ENCODE data around the gene SIGLEC15. TPM values are rescaled to one million over a fixed set of nuclear protein-coding genes. Genes with fewer than 3 reads are reported as not detected.
"Not testable (repeated sequence)": the region's sequence is repeated elsewhere in the genome, so short reads cannot be mapped to it uniquely, and the experiment has no call there.

SIGLEC15 gene
- total RNA-seq, 1 donor from 2014 or later: not detected

DNA sequence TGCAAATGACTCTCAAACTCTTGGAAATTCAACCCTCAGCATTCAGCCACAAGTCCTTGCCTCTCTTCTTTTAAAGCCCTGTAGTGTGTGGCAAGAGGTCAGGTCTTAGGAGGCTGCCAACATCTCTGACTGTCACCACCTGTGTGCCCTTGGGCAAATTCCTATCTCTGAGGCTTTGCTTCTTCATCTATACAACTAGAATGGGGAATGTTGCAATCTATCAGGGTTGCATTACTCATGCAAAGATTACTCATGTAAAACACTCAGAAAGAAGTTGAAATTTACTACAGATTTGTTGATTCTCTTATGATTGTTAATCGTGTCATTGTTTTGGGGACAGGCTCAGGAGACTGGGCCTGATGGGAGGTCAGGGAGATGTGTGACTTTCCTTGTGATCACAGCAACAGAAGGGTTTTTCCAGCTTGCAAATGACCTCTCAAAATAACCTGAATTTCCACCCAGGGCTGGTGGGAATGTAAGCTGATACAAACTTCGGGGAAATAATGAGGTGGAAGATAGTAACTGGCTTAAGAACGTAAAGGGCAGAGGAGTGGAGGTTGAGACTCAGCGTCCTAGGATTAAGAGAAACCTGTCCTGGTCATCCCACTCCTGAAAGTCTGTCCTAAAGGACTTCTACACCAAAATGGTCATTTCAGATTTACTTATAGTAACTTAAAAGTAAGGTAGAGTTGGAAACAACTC is 32.1 kb upstream of the SIGLEC15 start:
- Mint-ChIP-seq H3K27me3 (ENCODE audit: insufficient read depth) (peaks cover 7% of the 10 kb centered on the region), H3K4me1 (ENCODE audit: low read depth) (no peaks in the 10 kb centered on the region)

DNA sequence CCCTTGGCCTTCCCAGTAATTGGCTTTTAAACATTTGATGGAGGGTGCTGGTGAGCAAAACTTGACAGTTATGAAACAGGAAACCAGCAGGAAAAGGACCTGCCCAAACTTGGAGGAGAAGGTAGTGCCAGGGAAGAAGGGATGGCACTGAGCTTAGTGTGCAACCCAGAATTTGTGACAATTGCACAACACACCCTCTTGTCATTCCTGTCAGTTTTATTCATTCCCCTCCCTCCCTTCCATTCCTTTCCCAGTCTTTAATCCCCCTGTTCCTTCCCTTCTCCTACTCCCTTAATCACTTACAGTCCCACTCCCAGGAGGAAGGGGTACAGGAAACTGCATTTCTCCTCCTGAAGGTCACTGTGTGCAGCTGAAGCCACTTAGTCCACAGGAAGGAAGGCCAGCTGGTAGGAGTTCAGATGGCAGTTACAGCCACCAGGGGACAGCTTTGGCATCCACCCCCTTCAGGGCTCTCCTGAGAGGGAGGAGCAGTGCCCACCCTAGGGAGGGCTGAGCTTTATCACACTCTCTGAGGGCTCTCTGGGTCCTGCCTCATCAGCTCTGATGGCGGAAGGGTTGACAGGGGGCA is 24.0 kb upstream of the SIGLEC15 start:
- no peak overlapping the region for H3K27ac Mint-ChIP-seq

More for the DNA sequence above, 32.1 kb upstream of the SIGLEC15 start:
- H3K36me3 Mint-ChIP-seq (ENCODE audit: low read depth): no peaks in the 10 kb centered on the region
- peaks cover 4% of the 10 kb centered on the region for H3K9me3 Mint-ChIP-seq
- no peak overlapping the region for H3K27ac Mint-ChIP-seq
- intact Hi-C loops (cut with micrococcal nuclease): no loop called here
- H3K4me3 Mint-ChIP-seq: no peak overlapping the region
- no peak for DNase-seq (ENCODE audit: low spot score)

DNA sequence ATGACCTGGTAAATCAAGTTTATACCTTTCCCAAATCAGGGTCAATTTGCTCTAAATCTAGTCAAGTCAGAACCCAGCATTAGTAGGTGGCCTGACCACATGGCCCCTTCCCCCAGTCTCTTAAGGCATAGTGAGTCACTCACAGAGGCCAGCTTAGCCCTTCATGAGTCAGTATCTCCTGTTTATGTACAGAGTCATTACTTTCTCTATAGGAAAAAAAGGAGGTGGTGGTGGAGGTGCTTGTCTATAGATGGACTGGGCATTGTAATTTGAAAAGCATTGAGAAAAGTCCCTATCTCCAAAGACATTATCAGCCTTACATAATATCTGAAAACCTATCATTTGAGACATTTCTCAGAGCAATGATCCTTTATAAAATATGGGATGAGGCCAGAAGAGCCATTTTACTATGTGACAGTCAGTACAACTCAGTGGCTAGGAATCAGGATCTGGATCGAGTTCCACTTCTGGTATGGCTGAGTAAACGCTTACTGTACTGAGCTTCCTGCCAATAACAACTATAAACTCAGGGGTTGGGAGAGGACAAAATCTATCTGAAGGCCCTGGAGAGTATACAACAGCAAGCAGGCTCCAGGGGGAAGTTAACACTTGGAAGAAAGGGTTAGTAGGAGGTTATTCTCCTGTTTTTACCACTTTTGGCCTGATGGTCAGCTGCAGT is 22.5 kb upstream of the SIGLEC15 start:
- DNase-seq (ENCODE audit: low spot score): no peak
- Mint-ChIP-seq H3K4me1 (ENCODE audit: low read depth) (peaks cover 9% of the 10 kb centered on the region), H3K9me3 (peaks cover 21% of the 10 kb centered on the region), H3K4me3 (no peak overlapping the region), H3K36me3 (ENCODE audit: low read depth) (peaks cover 3% of the 10 kb centered on the region), H3K27ac (no peak overlapping the region), H3K27me3 (ENCODE audit: insufficient read depth) (peaks cover under 1% of the 10 kb centered on the region)
- intact Hi-C loops (cut with micrococcal nuclease): no loop called here

More for the DNA sequence above, 24.0 kb upstream of the SIGLEC15 start:
- peaks cover 3% of the 10 kb centered on the region for H3K36me3 Mint-ChIP-seq (ENCODE audit: low read depth)
- peaks cover 9% of the 10 kb centered on the region for H3K4me1 Mint-ChIP-seq (ENCODE audit: low read depth)
- H3K27me3 Mint-ChIP-seq (ENCODE audit: insufficient read depth): peaks cover 1% of the 10 kb centered on the region
- peaks cover 17% of the 10 kb centered on the region for H3K9me3 Mint-ChIP-seq
- H3K4me3 Mint-ChIP-seq: no peak overlapping the region
- no peak for DNase-seq (ENCODE audit: low spot score)
- intact Hi-C loops (cut with micrococcal nuclease): no loop called here

DNA sequence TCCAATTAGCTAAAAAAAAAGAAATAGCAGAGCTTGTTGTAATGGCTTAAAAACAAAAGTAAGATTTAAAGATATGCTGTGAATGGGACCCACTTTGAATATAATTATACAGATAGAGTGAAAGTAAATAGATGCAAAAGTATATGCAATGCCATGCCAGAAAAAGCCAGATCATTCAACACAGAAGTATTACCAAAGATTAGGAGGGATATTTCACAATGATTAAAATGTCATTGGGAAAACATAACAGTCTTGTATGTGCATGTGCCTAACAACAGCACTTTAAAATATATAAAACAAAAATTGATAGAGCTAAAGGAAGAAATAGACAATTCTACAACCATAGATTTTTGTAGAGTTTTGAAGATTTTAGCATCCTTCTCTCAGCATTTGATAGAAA is 19.9 kb upstream of the SIGLEC15 start:
- no peak overlapping the region for H3K27ac Mint-ChIP-seq
- H3K36me3 Mint-ChIP-seq (ENCODE audit: low read depth): peaks cover 3% of the 10 kb centered on the region
- no peak for DNase-seq (ENCODE audit: low spot score)
- H3K9me3 Mint-ChIP-seq: peaks cover 35% of the 10 kb centered on the region
- H3K4me3 Mint-ChIP-seq: no peak overlapping the region
- no peaks in the 10 kb centered on the region for H3K27me3 Mint-ChIP-seq (ENCODE audit: insufficient read depth)
- intact Hi-C loops (cut with micrococcal nuclease): no loop called here
- H3K4me1 Mint-ChIP-seq (ENCODE audit: low read depth): peaks cover 9% of the 10 kb centered on the region

DNA sequence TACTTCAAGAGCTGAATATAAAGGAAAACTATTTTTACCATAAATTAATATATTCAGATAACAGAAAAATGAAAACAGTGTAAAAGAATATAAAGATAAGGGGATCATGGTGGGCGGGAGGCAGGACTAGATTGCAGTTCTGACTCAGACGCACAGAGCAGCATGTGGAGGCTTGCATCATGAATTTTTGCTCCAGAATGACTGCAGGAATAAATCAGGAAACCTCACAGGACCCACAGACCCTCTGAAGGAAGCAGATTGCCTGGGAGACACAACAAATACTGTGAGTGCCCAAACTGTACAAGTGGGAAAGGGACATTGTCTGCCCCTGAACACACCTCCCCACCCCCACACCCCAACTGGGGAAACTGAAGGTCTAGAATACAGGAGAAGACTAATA is 19.2 kb upstream of the SIGLEC15 start:
- Mint-ChIP-seq H3K9me3 (peaks cover 32% of the 10 kb centered on the region), H3K36me3 (ENCODE audit: low read depth) (peaks cover 3% of the 10 kb centered on the region), H3K27ac (no peak overlapping the region), H3K27me3 (ENCODE audit: insufficient read depth) (no peaks in the 10 kb centered on the region), H3K4me3 (no peak overlapping the region), H3K4me1 (ENCODE audit: low read depth) (peaks cover 14% of the 10 kb centered on the region)
- intact Hi-C loops (cut with micrococcal nuclease): no loop called here
- no peak for DNase-seq (ENCODE audit: low spot score)

DNA sequence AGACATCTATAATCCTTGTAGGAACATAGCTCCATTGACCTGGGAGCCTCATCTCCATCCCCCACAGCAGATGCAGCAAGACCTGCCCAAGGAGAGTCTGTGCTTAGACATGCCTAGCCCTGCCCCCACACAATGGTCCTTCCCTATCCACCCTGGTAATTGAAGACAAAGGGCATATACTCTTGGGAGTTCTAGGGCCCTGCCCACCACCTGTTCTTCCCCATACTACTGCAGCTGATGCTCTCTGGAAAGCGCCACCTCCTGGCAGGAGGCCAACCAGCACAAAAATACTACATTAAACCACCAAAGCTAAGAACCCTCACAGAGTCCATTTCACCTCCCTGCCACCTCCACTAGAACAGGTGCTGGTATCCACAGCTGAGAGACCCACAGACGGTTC is 18.3 kb upstream of the SIGLEC15 start:
- Mint-ChIP-seq H3K9me3 (peaks cover 32% of the 10 kb centered on the region), H3K4me1 (ENCODE audit: low read depth) (peaks cover 14% of the 10 kb centered on the region)
- H3K4me3 Mint-ChIP-seq; intact Hi-C loops (cut with micrococcal nuclease); H3K27ac Mint-ChIP-seq; H3K27me3 Mint-ChIP-seq (ENCODE audit: insufficient read depth); H3K36me3 Mint-ChIP-seq (ENCODE audit: low read depth); DNase-seq (ENCODE audit: low spot score): not testable (repeated sequence)

DNA sequence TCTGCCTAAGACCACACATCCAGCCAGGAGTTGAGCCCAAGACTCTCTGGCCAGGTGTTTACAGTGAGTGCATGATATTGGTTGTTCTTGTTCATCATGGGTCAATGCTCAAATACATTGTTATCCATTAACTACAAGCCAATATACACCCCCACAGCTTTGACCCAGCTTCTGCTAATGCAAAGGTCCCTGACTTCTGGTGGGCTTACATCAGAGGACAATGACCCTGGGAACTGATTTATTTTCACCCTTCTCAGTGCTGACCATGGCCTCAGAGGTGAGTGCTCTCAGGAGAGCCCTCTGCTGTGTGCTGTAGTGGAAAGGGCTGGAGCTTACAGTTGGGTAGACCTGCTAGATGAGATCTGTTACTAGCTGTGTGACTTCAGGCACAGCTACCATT is 10.7 kb upstream of the SIGLEC15 start:
- H3K4me1 Mint-ChIP-seq (ENCODE audit: low read depth); H3K4me3 Mint-ChIP-seq; H3K36me3 Mint-ChIP-seq (ENCODE audit: low read depth); DNase-seq (ENCODE audit: low spot score); H3K9me3 Mint-ChIP-seq; H3K27me3 Mint-ChIP-seq (ENCODE audit: insufficient read depth); H3K27ac Mint-ChIP-seq; intact Hi-C loops (cut with micrococcal nuclease): not testable (repeated sequence)

DNA sequence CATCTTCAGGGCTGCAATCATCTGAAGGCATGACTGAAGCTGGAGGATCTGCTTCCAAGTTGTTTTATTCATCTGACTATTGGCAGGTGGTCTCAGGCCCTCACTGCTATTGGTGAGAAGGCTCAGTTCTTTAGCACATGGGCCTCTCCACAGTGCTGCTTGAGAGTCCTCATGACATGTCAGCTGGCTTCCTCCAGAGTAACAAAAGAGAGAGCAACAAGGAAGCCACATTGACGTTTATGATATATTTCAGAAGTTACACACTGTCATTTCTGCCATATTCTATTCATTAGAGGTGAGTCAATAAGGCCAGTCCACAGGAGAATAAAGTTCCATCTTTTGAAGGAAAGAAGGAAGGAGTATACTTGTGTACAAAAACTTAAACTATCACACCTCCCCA is 7.9 kb upstream of the SIGLEC15 start:
- H3K4me1 Mint-ChIP-seq (ENCODE audit: low read depth): no peaks in the 10 kb centered on the region
- peaks cover 12% of the 10 kb centered on the region for H3K27me3 Mint-ChIP-seq (ENCODE audit: insufficient read depth)
- no peaks in the 10 kb centered on the region for H3K9me3 Mint-ChIP-seq
- no peak overlapping the region for H3K27ac Mint-ChIP-seq
- no peak for DNase-seq (ENCODE audit: low spot score)
- H3K36me3 Mint-ChIP-seq (ENCODE audit: low read depth): no peaks in the 10 kb centered on the region
- intact Hi-C loops (cut with micrococcal nuclease): no loop called here
- H3K4me3 Mint-ChIP-seq: no peak overlapping the region

DNA sequence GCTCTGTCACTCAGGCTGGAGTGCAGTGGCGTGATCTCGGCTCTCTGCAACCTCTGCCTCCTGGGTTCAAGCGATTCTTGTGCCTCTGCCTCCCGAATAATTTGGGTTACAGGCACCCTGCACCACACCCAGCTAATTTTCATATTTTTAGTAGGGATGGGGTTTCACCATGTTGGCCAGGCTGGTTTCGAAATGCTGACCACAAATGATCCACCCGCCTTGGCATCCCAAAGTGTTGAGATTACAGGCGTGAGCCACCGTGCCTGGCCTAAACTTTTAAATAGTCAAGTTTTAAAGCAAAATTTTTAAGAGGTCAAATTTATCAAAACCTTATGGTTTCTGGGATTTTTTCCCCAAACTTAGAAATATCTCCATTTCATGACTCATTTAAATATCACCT is 6.7 kb upstream of the SIGLEC15 start:
- H3K27me3 Mint-ChIP-seq (ENCODE audit: insufficient read depth): peaks cover 19% of the 10 kb centered on the region
- H3K9me3 Mint-ChIP-seq; H3K4me1 Mint-ChIP-seq (ENCODE audit: low read depth); DNase-seq (ENCODE audit: low spot score); H3K4me3 Mint-ChIP-seq; H3K27ac Mint-ChIP-seq; intact Hi-C loops (cut with micrococcal nuclease); H3K36me3 Mint-ChIP-seq (ENCODE audit: low read depth): not testable (repeated sequence)

DNA sequence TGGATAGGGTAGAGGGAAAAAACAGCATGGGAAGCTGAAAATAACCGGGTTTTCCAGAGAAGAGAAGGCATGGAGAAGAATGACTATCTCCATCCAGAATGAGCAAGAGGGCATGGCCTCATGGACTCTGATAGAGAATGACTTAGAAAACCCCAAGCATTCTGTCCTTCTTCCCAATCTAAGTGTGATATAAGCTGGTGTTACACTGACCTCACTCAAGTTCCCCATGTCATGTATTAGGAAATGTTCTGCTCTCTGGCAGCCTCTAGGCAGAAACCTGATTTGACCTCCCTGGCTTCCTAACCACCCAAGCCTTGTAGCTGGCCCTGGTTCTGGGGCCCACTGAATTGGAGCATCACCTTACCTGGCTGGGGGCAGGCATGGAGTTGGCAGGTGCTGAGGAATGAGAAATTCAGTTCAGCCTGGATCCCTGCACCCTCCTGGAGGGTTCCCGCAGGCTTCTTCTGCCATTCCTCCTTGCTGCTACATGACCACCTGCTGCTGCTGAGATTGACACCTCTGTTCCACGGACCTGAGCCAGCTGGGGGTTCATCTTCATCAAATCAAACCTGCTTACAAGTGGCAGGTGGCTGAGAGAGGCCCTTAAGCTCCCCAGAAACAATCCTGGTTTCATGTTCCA is 5.2 kb upstream of the SIGLEC15 start:
- no peak overlapping the region for H3K4me3 Mint-ChIP-seq
- no peak overlapping the region for H3K27ac Mint-ChIP-seq
- H3K36me3 Mint-ChIP-seq (ENCODE audit: low read depth): no peaks in the 10 kb centered on the region
- H3K27me3 Mint-ChIP-seq (ENCODE audit: insufficient read depth): peaks cover 19% of the 10 kb centered on the region
- intact Hi-C loops (cut with micrococcal nuclease): no loop called here
- no peak for DNase-seq (ENCODE audit: low spot score)
- H3K9me3 Mint-ChIP-seq: no peaks in the 10 kb centered on the region
- no peaks in the 10 kb centered on the region for H3K4me1 Mint-ChIP-seq (ENCODE audit: low read depth)

DNA sequence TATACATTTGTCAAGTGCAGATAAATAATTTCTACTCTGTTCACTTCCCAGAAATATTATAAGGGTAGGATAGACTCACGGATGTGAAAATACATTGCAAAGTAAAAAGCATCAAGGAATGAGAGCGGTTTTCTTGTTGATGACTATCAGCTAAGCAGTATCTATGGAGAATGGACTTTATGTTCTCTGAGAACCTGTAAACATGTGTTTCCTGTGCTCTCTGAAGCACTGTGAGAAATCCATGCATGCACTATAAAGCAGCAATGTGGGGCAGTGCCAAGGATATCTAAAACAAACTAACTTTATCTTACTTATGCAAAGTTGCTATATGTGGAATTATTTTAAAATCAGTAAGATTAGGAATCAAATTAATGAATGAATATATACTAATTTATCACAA is 4.4 kb upstream of the SIGLEC15 start:
- no peaks in the 10 kb centered on the region for H3K9me3 Mint-ChIP-seq
- H3K27ac Mint-ChIP-seq: no peak overlapping the region
- DNase-seq (ENCODE audit: low spot score): no peak
- H3K4me3 Mint-ChIP-seq: no peak overlapping the region
- H3K36me3 Mint-ChIP-seq (ENCODE audit: low read depth): no peaks in the 10 kb centered on the region
- intact Hi-C loops (cut with micrococcal nuclease): no loop called here
- H3K4me1 Mint-ChIP-seq (ENCODE audit: low read depth): no peaks in the 10 kb centered on the region
- H3K27me3 Mint-ChIP-seq (ENCODE audit: insufficient read depth): peaks cover 20% of the 10 kb centered on the region

DNA sequence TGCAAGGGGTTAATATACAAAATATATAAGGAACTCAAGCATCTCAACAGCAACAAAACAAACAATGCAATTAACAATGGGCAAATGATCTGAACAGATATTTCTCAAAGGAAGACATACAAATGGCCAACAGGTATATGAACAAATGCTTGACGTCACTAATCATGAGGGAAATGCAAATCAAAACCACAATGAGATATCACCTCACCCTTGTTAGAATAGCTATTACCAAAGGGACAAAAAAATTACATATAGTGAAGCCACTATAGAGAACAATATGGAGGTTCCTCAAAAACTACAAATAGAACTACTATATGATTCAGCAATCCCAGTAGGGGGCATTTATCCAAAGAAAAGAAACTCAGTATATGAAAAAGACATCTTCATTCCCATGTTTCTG is 3.8 kb upstream of the SIGLEC15 start:
- DNase-seq (ENCODE audit: low spot score): no peak
- Mint-ChIP-seq H3K4me1 (ENCODE audit: low read depth) (no peaks in the 10 kb centered on the region), H3K27me3 (ENCODE audit: insufficient read depth) (peaks cover 20% of the 10 kb centered on the region), H3K9me3 (no peaks in the 10 kb centered on the region), H3K27ac (no peak overlapping the region), H3K36me3 (ENCODE audit: low read depth) (no peaks in the 10 kb centered on the region), H3K4me3 (no peak overlapping the region)
- intact Hi-C loops (cut with micrococcal nuclease): no loop called here

DNA sequence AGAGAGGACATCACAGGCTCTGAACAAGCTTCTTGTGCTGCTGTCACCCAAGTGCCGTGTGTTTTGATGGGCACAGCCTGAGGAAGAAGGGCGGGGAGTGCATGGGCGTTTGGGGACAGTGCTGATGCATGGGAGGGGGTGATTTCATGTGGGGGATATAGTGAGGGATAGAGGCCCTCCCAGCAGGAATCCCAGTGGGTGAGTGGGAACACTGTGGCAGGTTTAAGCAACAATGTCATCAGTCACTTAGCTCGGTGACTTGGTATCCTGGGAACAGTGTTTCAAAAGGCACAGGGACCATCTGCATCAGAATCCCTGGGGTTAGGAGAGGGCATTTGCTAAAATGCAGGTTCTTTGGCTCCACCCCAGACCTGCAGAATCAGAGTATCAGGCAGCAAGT is 609 bp downstream of the SIGLEC15 start:
- Mint-ChIP-seq H3K36me3 (ENCODE audit: low read depth) (no peaks in the 10 kb centered on the region), H3K27me3 (ENCODE audit: insufficient read depth) (peaks cover 19% of the 10 kb centered on the region), H3K27ac (no peak overlapping the region), H3K4me3 (no peak overlapping the region), H3K9me3 (no peaks in the 10 kb centered on the region), H3K4me1 (ENCODE audit: low read depth) (peaks cover 12% of the 10 kb centered on the region)
- DNase-seq (ENCODE audit: low spot score): no peak
- intact Hi-C loops (cut with micrococcal nuclease): no loop called here
